GM21360 (cell line): ENCODE results near the gene CEP112.
"Not testable (repeated sequence)": the region's sequence is repeated elsewhere in the genome, so short reads cannot be mapped to it uniquely, and the experiment has no call there.

Source experiments
- ATAC-seq: cut with Tn5 transposase; IDR thresholded peaks from one replicate; pipeline ENCODE4 v1.9.1; 2021; ENCODE audit warnings: mild to moderate bottlenecking, moderate library complexity; ENCODE audit not compliant: unreplicated experiment

The CEP112 gene

DNA sequence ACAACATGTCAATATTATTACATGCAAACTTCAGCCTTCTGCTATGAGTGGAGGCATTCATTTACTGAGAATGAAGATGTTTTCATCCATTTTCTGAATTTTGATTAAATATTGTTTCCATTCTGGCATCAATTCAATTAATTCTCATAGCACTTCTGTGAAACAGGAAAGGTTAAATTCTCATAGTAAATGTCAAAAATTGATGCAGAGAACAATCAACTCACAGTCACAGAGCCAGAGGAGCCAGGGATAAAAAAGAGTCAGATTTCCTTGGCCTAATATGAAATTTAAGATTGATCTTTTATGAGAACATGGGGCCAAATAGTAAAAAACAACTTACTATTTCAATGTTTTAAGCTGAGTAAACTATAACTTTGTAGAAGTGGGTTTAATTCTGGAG is 446.7 kb downstream of the CEP112 start:
- no peak for ATAC-seq

DNA sequence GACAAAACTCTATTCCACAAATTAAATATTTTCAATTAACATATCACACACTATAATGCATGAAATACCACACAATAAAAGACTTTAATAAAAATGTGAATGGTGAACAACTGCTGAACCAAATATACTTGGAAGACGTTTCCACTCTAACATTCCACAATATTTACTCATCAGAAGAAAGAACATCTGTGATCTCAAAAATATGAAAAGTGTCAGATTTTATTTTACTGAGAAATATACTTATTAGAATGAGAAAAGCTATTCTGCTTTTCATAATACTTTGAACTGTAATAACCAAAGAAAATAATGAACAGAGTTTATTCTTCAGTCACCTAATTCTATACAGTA is 448.7 kb downstream of the CEP112 start:
- no peak for ATAC-seq

DNA sequence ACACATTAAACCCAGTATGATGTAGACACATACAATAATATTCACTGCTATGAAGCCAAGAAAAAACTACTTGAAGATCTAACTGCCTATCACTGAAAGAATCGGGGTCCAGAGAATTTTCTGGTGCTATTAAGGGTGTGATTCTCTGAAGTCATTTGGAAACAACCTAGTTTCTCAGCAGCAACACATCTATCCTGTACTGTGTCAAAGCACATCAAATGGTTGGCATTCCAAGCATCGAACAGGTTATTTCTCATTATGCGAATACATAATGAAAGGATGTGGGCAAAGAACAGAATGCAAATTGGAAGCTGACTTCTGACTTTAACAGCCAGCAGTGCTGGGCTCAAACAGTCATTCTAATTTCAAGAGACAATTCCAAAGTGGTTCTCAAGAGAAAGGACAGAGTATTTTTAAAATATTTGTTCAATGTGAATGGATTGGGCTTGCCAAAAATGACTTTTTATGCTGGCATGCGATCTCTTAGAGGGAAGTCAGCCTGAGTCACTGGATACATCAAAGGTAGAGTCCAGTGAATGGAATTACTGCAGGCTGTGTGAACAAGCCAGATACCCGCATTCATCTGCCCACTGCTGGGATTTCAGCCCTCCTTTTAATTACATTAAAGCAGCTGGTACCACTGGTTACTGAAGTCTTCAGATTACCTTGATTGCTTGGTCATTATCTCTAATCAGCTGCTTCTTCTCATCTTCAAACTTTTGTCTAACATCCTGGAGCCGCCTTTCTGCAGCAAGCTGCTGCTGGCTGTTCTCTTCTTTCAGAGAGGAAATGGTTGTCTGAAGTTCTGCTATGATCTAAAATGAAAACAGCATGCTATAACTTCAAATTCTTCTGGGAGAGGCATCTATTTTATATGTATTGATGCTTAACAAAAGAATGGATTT is 449.3 kb downstream of the CEP112 start:
- no peak for ATAC-seq

DNA sequence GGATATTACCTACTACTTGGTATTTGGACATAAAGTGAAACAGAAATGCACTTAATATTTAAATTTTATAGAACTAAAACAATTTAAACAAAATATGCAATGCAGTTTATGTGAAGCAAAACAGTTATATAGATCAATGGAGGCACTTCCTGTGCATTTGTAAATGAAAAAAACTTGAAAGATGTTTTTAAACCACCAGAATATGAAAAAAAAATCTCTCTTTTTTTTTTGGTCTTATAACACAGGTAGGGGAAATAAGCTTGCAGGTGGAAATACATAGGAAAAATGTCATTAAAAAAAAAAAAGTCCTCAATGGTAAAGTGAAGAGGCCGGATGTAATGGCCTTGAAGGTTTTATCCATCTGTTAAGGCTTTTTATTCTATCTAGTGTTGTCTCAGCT is 450.2 kb downstream of the CEP112 start:
- no peak for ATAC-seq

DNA sequence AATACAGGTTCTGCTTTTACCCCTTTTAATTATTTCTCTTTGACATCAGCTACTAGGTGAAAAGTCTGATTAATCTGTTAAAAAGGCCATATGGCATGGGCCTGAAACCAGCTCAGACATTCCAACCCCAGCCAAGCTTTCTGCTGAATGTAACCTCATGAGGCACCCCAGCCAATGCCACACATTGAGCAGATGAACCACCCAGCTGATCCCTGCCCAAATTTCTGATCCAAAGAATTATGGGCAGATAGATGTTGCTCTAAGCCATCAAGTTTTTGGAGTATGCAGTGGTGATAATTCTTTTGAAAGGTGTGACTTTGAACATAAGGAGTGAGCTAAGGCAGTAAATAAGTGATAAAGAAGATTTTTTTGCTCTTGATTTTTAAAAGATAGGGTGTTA is 452.9 kb downstream of the CEP112 start:
- no peak for ATAC-seq

DNA sequence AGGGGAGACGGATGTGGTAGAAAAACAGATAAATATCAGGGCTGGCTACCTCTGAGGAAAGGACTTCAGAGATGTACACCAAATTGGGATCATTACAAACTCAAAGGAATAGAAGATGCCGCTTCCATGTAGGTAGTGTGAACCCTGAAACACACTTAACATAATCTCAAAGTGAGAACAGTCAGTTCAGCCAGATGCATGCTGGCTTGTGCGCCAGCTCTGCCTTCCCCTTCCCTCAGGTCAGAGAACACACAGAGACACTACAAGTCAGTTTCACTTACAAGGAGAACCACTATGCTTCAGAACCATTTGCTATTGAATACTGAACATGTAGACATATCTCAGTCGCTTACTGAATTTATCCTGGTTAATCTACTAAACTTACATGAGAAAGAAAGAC is 454.5 kb downstream of the CEP112 start:
- no peak for ATAC-seq

DNA sequence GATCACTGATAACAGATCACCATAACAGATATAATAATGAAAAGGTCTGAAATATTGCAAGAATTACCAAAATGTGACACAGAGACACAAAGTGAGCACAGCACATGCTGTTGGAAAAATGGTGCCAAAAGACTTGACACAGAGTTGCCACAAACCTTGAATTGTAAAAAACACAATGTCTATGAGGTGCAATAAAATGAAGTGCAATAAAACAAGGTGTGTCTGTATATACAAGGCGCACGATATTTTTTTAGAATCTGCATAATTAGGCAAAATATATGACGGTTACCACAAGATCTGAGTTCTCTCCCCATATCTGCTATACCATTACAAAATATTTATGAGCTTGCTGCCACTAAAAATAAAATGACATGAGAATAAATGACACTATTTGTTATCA is 458.6 kb downstream of the CEP112 start:
- ATAC-seq, result no peak

DNA sequence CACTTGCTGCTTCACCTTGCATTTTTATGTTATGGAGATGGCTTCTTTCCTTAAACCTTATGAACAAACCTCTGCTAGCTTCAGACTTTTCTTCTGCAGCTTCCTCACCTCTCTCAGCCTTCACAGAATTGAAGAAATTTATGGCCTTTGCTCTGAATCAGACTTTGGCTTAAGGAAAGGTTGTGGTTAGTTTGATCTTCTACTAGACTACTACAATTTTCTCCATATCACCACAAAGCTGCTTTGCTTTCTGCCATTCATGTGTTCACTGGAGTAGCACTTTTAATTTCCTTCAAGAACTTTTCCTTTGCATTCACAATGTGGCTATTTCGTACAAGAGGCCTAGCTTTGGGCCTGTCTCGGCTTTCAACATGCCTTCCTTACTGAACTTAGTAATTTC is 459.3 kb downstream of the CEP112 start:
- ATAC-seq, result not testable (repeated sequence)

DNA sequence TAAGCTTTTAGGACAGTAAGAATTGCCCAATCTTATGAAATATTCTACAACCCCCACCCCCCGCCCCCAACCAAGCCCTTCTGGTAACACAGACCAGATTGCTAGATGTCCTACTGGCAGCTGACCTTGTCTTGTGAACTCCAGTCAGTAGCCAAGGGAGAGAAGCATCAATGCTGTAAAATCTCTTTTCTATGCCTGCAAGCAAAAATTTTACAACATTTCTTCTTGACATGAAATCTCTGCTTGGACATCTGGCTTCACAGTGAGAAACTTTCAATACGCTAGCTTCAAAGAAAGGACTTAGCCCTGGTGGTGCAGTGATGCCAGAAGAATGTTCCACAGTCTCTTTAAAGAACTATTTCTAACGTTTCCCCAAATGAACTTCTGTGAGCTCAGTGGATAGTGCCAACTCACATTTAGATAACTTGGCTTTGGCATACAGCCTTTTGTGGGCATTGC is 461.2 kb downstream of the CEP112 start:
- ATAC-seq, result no peak

DNA sequence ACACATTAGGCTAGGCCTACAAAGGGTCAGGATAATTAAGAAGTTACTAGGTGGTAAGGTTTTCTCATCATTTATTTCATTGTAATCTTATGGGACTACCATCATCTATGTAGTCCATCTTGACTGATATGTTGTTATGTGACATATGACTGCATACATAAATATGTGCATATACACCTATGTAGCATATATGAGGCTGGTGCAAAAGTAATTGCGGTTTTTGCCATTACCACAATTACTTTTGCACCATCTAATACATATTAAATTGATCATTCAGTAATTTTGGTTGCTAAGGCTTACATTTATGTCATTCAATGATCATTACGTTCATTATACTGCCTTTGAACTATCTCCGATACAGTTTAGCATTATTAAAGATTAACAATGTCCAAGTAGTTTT is 462.7 kb downstream of the CEP112 start:
- ATAC-seq, result no peak

DNA sequence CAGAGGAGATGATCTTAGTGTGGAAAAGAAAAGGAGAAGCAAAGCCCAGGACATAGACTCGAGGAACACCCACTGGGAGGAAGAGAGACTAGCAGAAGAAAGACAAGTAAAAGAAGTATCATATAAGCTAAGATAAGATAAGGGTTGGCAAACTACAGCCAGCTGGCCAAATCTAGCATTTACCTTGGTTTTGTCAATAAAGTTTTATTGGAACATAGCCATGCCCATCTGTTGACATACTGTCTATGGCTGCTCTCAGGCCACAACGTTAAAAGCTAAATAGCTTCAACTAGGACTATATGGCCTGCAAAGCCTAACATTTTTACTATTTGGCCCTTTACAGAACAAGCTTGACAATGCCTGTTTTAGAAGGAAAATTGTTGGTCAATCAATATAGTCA is 464.1 kb downstream of the CEP112 start:
- ATAC-seq, result no peak

DNA sequence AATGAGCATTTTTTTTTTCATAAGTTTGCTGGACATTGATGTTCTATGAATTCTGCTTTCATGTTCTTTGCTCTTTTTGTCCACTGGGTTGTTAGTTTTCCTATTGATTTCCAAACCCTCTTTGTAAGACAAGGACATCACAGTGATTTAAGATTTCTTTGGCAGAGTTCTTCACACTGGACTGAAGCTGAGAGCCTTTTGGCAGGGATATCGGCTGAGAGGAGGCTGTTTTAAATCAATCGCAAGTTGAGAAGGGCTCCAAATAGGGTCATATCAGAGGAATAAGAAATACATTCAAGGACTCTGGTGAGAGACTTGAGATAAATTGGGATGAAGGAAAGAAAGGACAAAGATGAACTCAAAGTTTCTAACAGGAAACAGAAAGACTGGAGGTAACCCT is 464.7 kb downstream of the CEP112 start:
- ATAC-seq, result no peak

DNA sequence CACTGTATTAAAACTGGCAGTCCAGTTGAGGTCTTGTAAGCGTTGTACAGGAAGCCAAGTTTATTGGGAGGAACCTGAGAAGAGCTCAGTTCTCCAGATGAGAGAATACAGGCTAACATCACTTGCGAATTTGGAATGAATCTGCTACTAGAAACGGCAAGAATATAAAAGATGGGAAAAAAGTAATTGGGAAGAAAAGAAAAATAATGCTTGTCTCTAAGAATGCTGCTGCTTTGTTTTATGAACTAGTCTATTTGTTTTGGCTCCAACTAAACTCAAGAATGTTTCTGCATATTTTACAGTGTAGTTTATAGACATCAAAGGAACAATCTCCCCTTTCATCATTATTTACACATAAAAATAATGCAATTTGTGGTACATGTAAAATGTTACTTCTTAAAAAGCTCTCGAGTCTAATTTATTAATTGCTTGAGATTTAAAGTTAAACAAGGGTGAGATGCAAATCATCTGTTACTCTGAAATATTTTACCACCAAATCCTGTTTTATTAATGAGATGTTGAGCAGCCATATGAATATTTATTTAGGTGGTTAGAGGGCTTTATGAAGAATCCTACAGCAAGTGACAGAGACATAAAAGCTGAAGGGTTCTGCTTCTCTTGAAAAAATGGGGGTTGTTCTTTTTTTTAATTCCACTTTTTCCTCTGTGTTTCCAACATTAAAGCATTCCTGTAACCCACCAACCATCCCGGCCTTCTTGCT is 468.3 kb downstream of the CEP112 start:
- no peak for ATAC-seq

DNA sequence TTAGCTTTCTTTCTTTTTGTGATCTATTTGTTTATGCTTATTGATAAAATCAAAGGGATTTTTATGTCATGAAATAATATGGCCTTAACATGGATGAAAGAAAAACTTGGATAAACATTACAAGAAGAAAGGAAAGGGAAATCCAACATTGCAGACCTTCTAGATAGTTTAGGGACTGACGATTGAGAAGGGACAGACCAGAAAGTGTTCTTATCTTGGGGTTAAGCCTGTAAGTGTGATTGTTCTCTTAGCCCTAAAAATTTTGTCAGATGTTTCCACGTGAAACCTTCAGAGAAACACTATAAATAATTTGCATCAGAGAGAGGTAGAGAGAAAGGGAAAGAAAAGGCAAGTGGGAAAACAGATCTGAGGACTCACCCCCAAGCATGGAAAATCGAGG is 473.3 kb downstream of the CEP112 start:
- ATAC-seq, result no peak

DNA sequence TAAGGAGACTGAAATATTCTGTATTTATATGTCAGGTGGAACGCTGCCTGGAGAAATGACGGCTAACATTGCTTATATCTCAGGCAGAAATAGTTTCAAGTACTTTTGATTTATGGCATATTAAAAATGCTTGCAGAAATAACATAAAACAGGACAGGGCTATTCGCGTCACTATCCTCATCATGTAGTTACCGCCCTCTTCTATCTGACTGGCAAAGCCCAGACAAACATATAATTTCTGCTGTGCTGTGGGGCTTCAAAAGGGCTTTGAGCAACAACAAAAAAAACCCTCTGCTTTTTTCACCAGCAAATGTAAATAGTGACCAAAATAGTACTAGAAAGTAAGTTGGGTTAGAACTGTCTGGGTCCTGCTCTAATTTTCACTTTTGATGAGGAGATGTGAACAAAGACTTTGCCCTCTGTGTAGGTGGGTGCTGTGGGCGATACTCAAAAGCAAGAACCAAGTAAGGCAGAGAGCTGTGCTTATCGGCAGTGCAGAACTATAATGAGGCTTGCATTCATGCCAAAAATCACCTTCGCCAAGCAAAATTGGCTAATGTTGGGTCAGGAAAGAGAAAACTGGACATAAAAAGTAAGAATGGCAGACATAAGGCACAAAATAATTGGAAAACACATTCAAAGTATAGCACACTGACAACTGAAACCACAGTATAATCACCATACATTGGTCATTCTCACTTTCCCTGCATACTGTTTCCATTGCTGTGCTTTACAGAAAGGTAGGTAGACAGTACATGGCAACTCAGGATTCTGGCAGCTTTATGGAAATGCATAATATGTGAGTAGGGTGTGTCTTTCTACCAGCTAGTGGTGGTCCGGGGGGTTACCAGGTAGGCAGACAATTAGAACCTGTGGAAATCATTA is 479.3 kb downstream of the CEP112 start:
- no peak for ATAC-seq

DNA sequence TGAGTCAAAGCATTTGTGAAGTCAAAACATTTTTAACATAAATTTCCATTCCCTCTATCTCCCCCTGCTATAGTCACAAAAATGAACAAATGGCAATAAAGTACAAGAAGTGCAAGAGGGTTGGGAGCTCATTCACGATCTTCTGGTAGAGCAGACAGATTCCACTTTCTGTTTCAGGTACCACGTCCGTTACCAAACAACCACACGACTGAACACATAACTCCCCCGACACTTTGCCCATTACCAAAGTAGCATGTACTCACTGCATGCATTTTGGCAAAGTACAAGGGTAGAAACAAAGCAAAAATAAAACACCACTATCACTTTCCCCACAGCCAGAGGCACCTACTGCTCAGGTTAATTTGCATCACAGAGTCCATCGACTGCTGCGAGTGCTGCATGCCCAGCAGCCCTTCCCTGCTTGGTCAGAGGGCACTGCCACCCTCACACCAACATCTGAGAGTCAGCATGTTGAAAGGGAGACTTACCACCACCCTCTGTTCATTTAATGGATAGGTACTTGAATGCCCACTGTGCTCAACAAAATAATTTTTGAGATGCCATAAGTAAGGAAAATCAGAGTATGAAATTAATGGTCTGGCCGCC is 480.2 kb downstream of the CEP112 start:
- ATAC-seq, result no peak

DNA sequence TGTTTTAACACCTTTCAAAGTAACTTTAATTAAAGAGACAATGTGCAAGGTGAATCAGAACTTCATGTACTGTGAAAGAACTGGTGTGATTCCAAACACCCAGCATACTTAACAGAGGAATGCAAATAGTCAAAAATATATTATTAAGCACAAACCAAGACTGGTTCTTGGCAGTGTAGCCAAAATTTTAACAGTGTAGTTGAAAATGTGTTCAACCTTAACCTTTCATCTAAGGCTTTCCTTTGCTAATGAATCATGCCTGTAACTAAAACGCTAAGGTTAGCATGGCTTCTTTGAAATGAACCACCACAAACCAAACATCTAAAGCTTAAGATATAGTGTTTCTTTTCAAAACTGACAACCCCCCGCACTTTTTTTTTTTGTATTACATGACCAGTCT is 484.2 kb downstream of the CEP112 start:
- no peak for ATAC-seq

DNA sequence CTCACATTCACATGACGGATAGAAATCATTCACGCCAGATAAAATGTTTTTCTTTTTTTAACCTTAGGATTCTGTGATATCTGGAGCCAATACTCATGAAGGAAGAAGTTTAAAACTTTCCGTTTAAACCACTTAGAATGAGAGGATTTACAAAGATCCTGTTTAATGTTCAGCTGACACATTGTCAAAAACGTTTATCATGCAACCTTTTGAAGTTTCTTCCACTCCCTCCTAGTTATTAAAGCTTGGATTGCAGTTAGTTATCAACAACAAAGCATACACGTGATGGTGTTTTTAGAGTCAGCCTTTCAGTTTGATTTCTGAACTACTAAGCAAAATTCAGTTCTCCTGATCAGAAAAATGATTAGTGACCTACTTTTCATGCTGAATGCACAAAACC is 487.2 kb downstream of the CEP112 start:
- no peak for ATAC-seq

DNA sequence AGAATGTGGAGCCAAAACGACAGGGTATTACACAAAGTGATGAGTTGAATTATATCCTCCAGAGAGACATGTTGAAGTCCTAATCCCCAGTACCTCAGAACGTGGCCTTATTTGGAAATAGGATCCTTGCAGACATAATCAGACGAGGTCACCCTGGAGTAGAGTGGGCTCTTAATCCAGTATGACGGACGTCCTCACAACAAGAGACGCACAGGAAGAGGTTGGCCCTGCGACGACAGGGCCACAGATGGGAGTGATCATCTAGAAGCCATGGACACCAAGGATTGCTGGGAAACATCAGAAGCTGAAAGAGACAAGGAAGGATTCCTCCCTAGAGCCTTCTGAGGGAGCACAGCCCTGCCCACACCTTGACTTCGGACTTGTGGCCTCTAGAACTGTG is 488.0 kb downstream of the CEP112 start:
- ATAC-seq, result no peak

DNA sequence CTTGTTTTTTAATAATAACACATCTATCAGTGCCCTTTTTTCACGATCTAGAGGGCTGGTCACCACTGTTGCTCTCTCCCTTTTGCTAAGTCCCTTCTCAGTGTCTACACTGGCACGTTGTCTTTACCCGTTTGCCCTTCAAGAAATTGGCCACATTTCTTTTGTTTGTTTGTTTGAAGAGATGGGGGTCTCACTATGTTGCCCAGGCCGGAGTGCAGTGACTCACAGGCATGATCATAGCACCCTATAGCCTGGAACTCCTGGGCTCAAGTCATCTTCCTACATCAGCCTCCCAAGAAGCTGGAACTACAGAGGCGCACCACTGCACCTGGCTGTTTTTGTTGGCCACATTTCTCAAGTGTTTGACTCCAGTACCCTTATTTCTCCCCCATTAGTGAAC is 492.5 kb downstream of the CEP112 start:
- no peak for ATAC-seq
